K562 (cell line): Measurements from ENCODE around the gene NTSR2. TPM values are rescaled to one million over a fixed set of nuclear protein-coding genes. Genes with fewer than 3 reads are reported as not detected.

Source experiments
- ATAC-seq: fragments of 200-7000 bp; cut with Tn5 transposase; 3 replicates; pipeline ENCODE4 v1.9.1; 2020; ENCODE audit warnings: moderate library complexity
- BruUV-seq: library from RNA; stranded (reverse); fragments of 400-500 nt; replicated peaks from 2 replicates; lab custom pipeline; 2021; lab: Mats Ljungman, UMichigan
- CTCF ChIA-PET: fragments of 300-600 bp; formaldehyde crosslinking; extraction: SDS; loops from one replicate; lab custom pipeline; 2021; ENCODE audit warnings: low intra/inter-chr PET ratio; lab: Yijun Ruan, JAX
- POLR2A ChIA-PET: fragments of 300-600, 350-650 bp; sonication (Branson Sonifier 250); formaldehyde crosslinking; extraction: SDS; loops from one replicate; lab custom pipeline; 2021; ENCODE audit warnings: antibody characterized with exemption, inconsistent platforms; lab: Yijun Ruan, JAX
- DNase-seq, 4 experiments: peaks; one replicate each; pipeline versions ENCODE4 v3.0.0 to v3.0.0-alpha.2; 2011 to 2018; ENCODE audit warnings: low spot score in 3 of 4, mixed read lengths in 3 of 4; ENCODE audit errors: extremely low read depth in 1 of 4
- FAIRE-seq: peaks from 2 replicates; lab custom pipeline; 2011; peaks lifted over from hg19 to GRCh38; lab: Jason Lieb, UNC
- H2AFZ ChIP-seq: 2 replicates; pipeline ENCODE4 v1.6.0; 2011; ENCODE audit warnings: low read depth, low read length, control low read depth, inconsistent platforms
- H3K27ac ChIP-seq: fragments of 200-600 bp; 3 replicates; pipeline ENCODE4 v1.8.0; 2011; ENCODE audit warnings: low read depth, mild to moderate bottlenecking, control low read depth, inconsistent platforms, low read length, moderate library complexity, mixed read lengths; ENCODE audit errors: extremely low read depth
- H3K27me3 ChIP-seq, 2 experiments: fragments of 300-600 bp in 1 of 2; 2 replicates in 1 of 2; 3 replicates in 1 of 2; pipeline versions ENCODE4 v1.6.0 to v1.8.0; 2011; ENCODE audit warnings: inconsistent platforms in 2 of 2, low read length in 2 of 2, mild to moderate bottlenecking in 1 of 2, mixed read lengths in 1 of 2, moderate library complexity in 1 of 2; ENCODE audit not compliant: control insufficient read depth in 2 of 2, insufficient read depth in 2 of 2
- H3K36me3 ChIP-seq: fragments of 300-600 bp; 3 replicates; pipeline ENCODE4 v1.8.0; 2011; ENCODE audit warnings: mild to moderate bottlenecking, low read length, inconsistent platforms; ENCODE audit not compliant: control insufficient read depth, insufficient read depth
- H3K4me1 ChIP-seq, 2 experiments: fragments of 200-600 bp in 1 of 2; replicated peaks in 1 of 2; 2 replicates in 1 of 2; 3 replicates in 1 of 2; pipeline versions ENCODE4 v1.5.1 to v1.8.0; 2011; ENCODE audit warnings: inconsistent platforms in 2 of 2, low read length in 2 of 2, mild to moderate bottlenecking in 1 of 2, mixed read lengths in 1 of 2, moderate library complexity in 1 of 2; ENCODE audit not compliant: control insufficient read depth in 2 of 2, insufficient read depth in 2 of 2
- H3K4me2 ChIP-seq: 2 replicates; pipeline ENCODE4 v1.6.1; 2011; ENCODE audit warnings: low read length, control low read depth, inconsistent platforms, mixed read lengths; ENCODE audit not compliant: insufficient read depth
- H3K4me3 ChIP-seq: fragments of 200-600 bp; sonication (generic), shearing (Covaris generic); 2 replicates; pipeline ENCODE4 v1.5.1; 2016; ENCODE audit warnings: control low read depth, inconsistent platforms
- H3K79me2 ChIP-seq: fragments of 200-600 bp; 3 replicates; pipeline ENCODE4 v1.8.0; 2011; ENCODE audit warnings: low read length, inconsistent platforms; ENCODE audit not compliant: control insufficient read depth, insufficient read depth
- H3K9ac ChIP-seq, 2 experiments: 2 replicates each; pipeline versions ENCODE4 v1.6.0 to v1.6.1; 2011; ENCODE audit warnings: low read depth in 2 of 2, low read length in 2 of 2, control low read depth in 1 of 2, inconsistent platforms in 1 of 2, mild to moderate bottlenecking in 1 of 2, mixed read lengths in 1 of 2; ENCODE audit not compliant: insufficient read depth in 1 of 2
- H3K9me1 ChIP-seq: one replicate; pipeline ENCODE4 v1.6.0; 2011; ENCODE audit warnings: inconsistent platforms, mild to moderate bottlenecking, low read length, moderate library complexity; ENCODE audit not compliant: control insufficient read depth, insufficient read depth
- H3K9me3 ChIP-seq: replicated peaks from 2 replicates; pipeline ENCODE4 v1.5.1; 2011; ENCODE audit warnings: low read depth, low read length, inconsistent platforms; ENCODE audit not compliant: control insufficient read depth, insufficient read depth
- H4K20me1 ChIP-seq: replicated peaks from 2 replicates; pipeline ENCODE4 v1.6.1; 2011; ENCODE audit warnings: low read length, inconsistent platforms, mixed read lengths; ENCODE audit not compliant: control insufficient read depth, insufficient read depth
- NCOA6 ChIP-seq: fragments of 450-650 bp; IDR thresholded peaks from 2 replicates; pipeline ENCODE4 v1.6.1; 2017; ENCODE audit warnings: mild to moderate bottlenecking
- REST ChIP-seq, 2 experiments: fragments of 450-650 bp; formaldehyde crosslinking in 1 of 2; IDR thresholded peaks; 2 replicates each; pipeline versions ENCODE4 v1.4.0 to v1.6.1; 2014 to 2020; ENCODE audit warnings: mild to moderate bottlenecking in 2 of 2, borderline replicate concordance in 1 of 2, low read depth in 1 of 2
- TCFL5 ChIP-seq: fragments of 250-450 bp; sonication (Bioruptor Pico); conservative IDR thresholded peaks from 2 replicates; pipeline ENCODE4 v1.6.1; 2021; ENCODE audit warnings: mild to moderate bottlenecking, moderate library complexity, matching md5 sums
- ZBTB8A ChIP-seq: fragments of 450-650 bp; IDR thresholded peaks from 2 replicates; pipeline ENCODE4 v1.6.1; 2018; ENCODE audit warnings: mild to moderate bottlenecking, moderate library complexity; ENCODE audit not compliant: partially characterized antibody
- WGBS: fragments of 100-300 bp; shearing (Covaris generic); methylation state at CpG from one replicate; pipeline ENCODE4 v1.1.6; 2016; ENCODE audit warnings: low coverage, mixed read lengths; ENCODE audit not compliant: insufficient coverage; ENCODE audit errors: missing lambda C conversion rate; 5-methylcytosine and 5-hydroxymethylcytosine counted together
- in situ Hi-C: fragments of 300-500 bp; cut with MboI; formaldehyde crosslinking; loops from 4 replicates; pipeline ENCODE4 v1.15.0; 2018; ENCODE audit warnings: inconsistent platforms, mixed read lengths
- intact Hi-C: fragments of 100-400 bp; cut with micrococcal nuclease; formaldehyde crosslinking; loops from 2 replicates; pipeline ENCODE4 v1.14.2; 2022
- polyA plus RNA-seq, 8 experiments: library from polyadenylated mRNA; depleted of rRNA in 4 of 8; stranded (reverse) in 5 of 8; unstranded in 3 of 8; fragments of >200 nt; fragmentation: Nextera tagmentation in 2 of 8; fragmentation: Illumina TruSeq in 1 of 8; extraction: Ambion mirVana in 2 of 8; extraction: Trizol in 1 of 8; gene quantifications; 2 replicates each; pipeline versions ENCODE4 v1.2.1 to v1.2.3, GENCODE V29; 2011 to 2014; ENCODE audit warnings: inconsistent platforms in 1 of 8, missing spikeins in 1 of 8
- total RNA-seq, 7 experiments: library from RNA; depleted of rRNA in 6 of 7; stranded (reverse); fragments of >200 nt in 6 of 7; fragmentation: Illumina TruSeq in 2 of 7; extraction: Trizol in 2 of 7; gene quantifications; 2 replicates each; pipeline versions ENCODE4 v1.2.1 to v1.2.3, GENCODE V29; 2011 to 2021; ENCODE audit warnings: low replicate concordance in 1 of 7
- TF ChIP-seq, protein P1 (sequence below): fragments of 450-650 bp; IDR thresholded peaks from 2 replicates; pipeline ENCODE4 v1.6.1; 2017; ENCODE audit warnings: antibody characterized with exemption

Gene NTSR2
- total and polyA plus RNA-seq, 9 of the 15 experiments (the other 6 are each of a cell fraction or from before 2014, with no cell fraction given) = not detected

GRCh38 chr2:11616097-11616687 is 53.8 kb downstream of the NTSR2 start:
- ATAC-seq (no peak), DNase-seq (no peak), FAIRE-seq (no peak)
- Histone ChIP-seq H3K9me1 (no peaks in the 10 kb centered on the region), H3K9me3 (no peaks in the 10 kb centered on the region), H3K9ac (no peak overlapping the region), H3K27me3 (peaks cover 62 to 90% of the 10 kb centered on the region in 2 experiments), H3K4me2 (no peak overlapping the region), H3K79me2 (no peaks in the 10 kb centered on the region), H3K4me3 (no peak overlapping the region), H4K20me1 (peaks cover 14% of the 10 kb centered on the region; the same call in 1 of the 2 replicates), H2AFZ (no peak overlapping the region), H3K27ac (no peak overlapping the region), H3K36me3 (no peaks in the 10 kb centered on the region), H3K4me1 (peaks cover 0 to 11% of the 10 kb centered on the region in 2 experiments; a peak in 2 of 5 replicates)
- no TSS peak for BruUV-seq
- TF ChIP-seq, protein P1, sequence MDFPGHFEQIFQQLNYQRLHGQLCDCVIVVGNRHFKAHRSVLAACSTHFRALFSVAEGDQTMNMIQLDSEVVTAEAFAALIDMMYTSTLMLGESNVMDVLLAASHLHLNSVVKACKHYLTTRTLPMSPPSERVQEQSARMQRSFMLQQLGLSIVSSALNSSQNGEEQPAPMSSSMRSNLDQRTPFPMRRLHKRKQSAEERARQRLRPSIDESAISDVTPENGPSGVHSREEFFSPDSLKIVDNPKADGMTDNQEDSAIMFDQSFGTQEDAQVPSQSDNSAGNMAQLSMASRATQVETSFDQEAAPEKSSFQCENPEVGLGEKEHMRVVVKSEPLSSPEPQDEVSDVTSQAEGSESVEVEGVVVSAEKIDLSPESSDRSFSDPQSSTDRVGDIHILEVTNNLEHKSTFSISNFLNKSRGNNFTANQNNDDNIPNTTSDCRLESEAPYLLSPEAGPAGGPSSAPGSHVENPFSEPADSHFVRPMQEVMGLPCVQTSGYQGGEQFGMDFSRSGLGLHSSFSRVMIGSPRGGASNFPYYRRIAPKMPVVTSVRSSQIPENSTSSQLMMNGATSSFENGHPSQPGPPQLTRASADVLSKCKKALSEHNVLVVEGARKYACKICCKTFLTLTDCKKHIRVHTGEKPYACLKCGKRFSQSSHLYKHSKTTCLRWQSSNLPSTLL = no peak
- peak; percentile 49 for TF ChIP-seq REST (IDR thresholded peaks at IDR 0.05; ENCODE audit: borderline replicate concordance)
- no peak for TF ChIP-seq REST (CRISPR knock-in tag; IDR thresholded peaks at IDR 0.05; ENCODE audit: low read depth)
- TF ChIP-seq ZBTB8A = no peak
- no peak for TF ChIP-seq TCFL5 (CRISPR knock-in tag)
- TF ChIP-seq NCOA6 = no peak
- intact Hi-C loops (no loop called here), in situ Hi-C loops (no loop called here)
- ChIA-PET POLR2A (no interaction called here), CTCF (no interaction called here)
- WGBS = 1% methylated on average over 12 of the region's 14 CpGs
